GM23338 (cell line): ENCODE data around the gene GRB14. TPM values are rescaled to one million over a fixed set of nuclear protein-coding genes. Genes with fewer than 3 reads are reported as not detected.

Experiments used
- ATAC-seq: fragments of 200-7000 bp; cut with Tn5 transposase; 3 replicates; pipeline ENCODE4 v1.9.1; 2020
- DNase-seq: peaks from one replicate; pipeline ENCODE4 v3.0.0-alpha.2; 2015; ENCODE audit warnings: low spot score
- H2AFZ ChIP-seq: fragments of 200-600 bp; sonication (generic); 2 replicates; pipeline ENCODE4 v1.8.0; 2016; ENCODE audit warnings: antibody characterized with exemption, mild to moderate bottlenecking, moderate library complexity
- H3F3A ChIP-seq: fragments of 200-600 bp; sonication (generic); replicated peaks from 2 replicates; pipeline ENCODE4 v1.8.0; 2017; ENCODE audit warnings: antibody characterized with exemption, mixed run types, low read depth
- H3K27ac ChIP-seq: fragments of 200-600 bp; sonication (generic); 2 replicates; pipeline ENCODE4 v1.6.1; 2016; ENCODE audit warnings: low read depth
- H3K27me3 ChIP-seq: fragments of 200-600 bp; sonication (generic); 2 replicates; pipeline ENCODE4 v1.8.0; 2016; ENCODE audit warnings: mild to moderate bottlenecking, mixed run types, moderate library complexity; ENCODE audit not compliant: insufficient read depth
- H3K36me3 ChIP-seq: fragments of 200-600 bp; sonication (generic); 2 replicates; pipeline ENCODE4 v1.8.0; 2016; ENCODE audit warnings: mild to moderate bottlenecking; ENCODE audit not compliant: insufficient read depth
- H3K4me1 ChIP-seq: fragments of 200-600 bp; sonication (generic); 2 replicates; pipeline ENCODE4 v1.8.0; 2016; ENCODE audit warnings: mild to moderate bottlenecking, moderate library complexity; ENCODE audit not compliant: insufficient read depth
- H3K4me2 ChIP-seq: fragments of 200-600 bp; sonication (generic); 2 replicates; pipeline ENCODE4 v1.7.1; 2017; ENCODE audit warnings: mixed run types
- H3K4me3 ChIP-seq: fragments of 200-600 bp; sonication (generic); 2 replicates; pipeline ENCODE4 v1.6.1; 2016; ENCODE audit warnings: mixed run types
- H3K79me2 ChIP-seq: fragments of 200-600 bp; sonication (generic); replicated peaks from 2 replicates; pipeline ENCODE4 v1.8.0; 2017; ENCODE audit warnings: mild to moderate bottlenecking; ENCODE audit not compliant: insufficient read depth
- H3K9me2 ChIP-seq: fragments of 200-600 bp; sonication (generic); 2 replicates; pipeline ENCODE4 v1.8.0; 2017; ENCODE audit not compliant: insufficient read depth
- H4K20me1 ChIP-seq: fragments of 200-600 bp; sonication (generic); replicated peaks from 2 replicates; pipeline ENCODE4 v1.8.0; 2017; ENCODE audit warnings: mild to moderate bottlenecking; ENCODE audit not compliant: insufficient read depth
- H3K27ac Mint-ChIP-seq: 2 replicates; pipeline ENCODE4 v1.8.0; 2020; ENCODE audit warnings: inconsistent platforms, mild to moderate bottlenecking, moderate library complexity, mixed read lengths
- H3K27me3 Mint-ChIP-seq: 3 replicates; pipeline ENCODE4 v1.8.0; 2022; ENCODE audit warnings: low read depth, mild to moderate bottlenecking, moderate library complexity, mixed read lengths, inconsistent platforms; ENCODE audit not compliant: insufficient read depth, poor library complexity
- H3K36me3 Mint-ChIP-seq: 3 replicates; pipeline ENCODE4 v1.8.0; 2021; ENCODE audit warnings: low read depth, mild to moderate bottlenecking, inconsistent platforms, moderate library complexity, mixed read lengths
- H3K4me1 Mint-ChIP-seq: 3 replicates; pipeline ENCODE4 v1.8.0; 2020; ENCODE audit warnings: mild to moderate bottlenecking, inconsistent platforms, mixed read lengths
- H3K4me3 Mint-ChIP-seq: 3 replicates; pipeline ENCODE4 v1.8.0; 2021; ENCODE audit warnings: moderate library complexity, mild to moderate bottlenecking, inconsistent platforms, mixed read lengths
- H3K9me3 Mint-ChIP-seq: 3 replicates; pipeline ENCODE4 v1.8.0; 2020; ENCODE audit warnings: moderate library complexity, mild to moderate bottlenecking, inconsistent platforms, mixed read lengths
- CREB1 ChIP-seq: fragments of 250-450 bp; sonication (Bioruptor Pico); IDR thresholded peaks from 2 replicates; pipeline ENCODE4 v1.5.0; 2020; ENCODE audit warnings: low read depth, mild to moderate bottlenecking, moderate library complexity
- NANOG ChIP-seq: IDR thresholded peaks from 2 replicates; pipeline ENCODE4 v1.6.1; 2016; ENCODE audit warnings: antibody characterized with exemption, borderline replicate concordance
- POLR2AphosphoS5 ChIP-seq: IDR thresholded peaks from 2 replicates; pipeline ENCODE4 v1.6.1; 2016; ENCODE audit warnings: antibody characterized with exemption, low read depth
- STAT1 ChIP-seq: IDR thresholded peaks from one replicate; pipeline ENCODE4 v1.6.1; 2016; ENCODE audit warnings: antibody characterized with exemption; ENCODE audit not compliant: unreplicated experiment
- ZNF114 ChIP-seq: fragments of 250-450 bp; sonication (Bioruptor Pico); IDR thresholded peaks from 2 replicates; pipeline ENCODE4 v1.5.0; 2020; ENCODE audit warnings: mild to moderate bottlenecking, moderate library complexity
- ZNF331 ChIP-seq: fragments of 250-450 bp; sonication (Bioruptor Pico); IDR thresholded peaks from 2 replicates; pipeline ENCODE4 v1.5.0; 2020; ENCODE audit warnings: low read depth, mild to moderate bottlenecking, moderate library complexity
- polyA plus RNA-seq: library from polyadenylated mRNA; unstranded; fragments of >200 nt; fragmentation: Nextera tagmentation; extraction: Ambion mirVana; gene quantifications from 2 replicates; pipeline ENCODE4 v1.2.1, GENCODE V29; 2016
- total RNA-seq: library from RNA; depleted of rRNA; stranded (reverse); fragments of >200 nt; shearing (Covaris generic); gene quantifications from 2 replicates; pipeline ENCODE4 v1.2.3, GENCODE V29; 2014
- TF ChIP-seq, protein P1 (sequence below): IDR thresholded peaks from one replicate; pipeline ENCODE4 v1.6.1; 2018; ENCODE audit warnings: antibody characterized with exemption; ENCODE audit not compliant: unreplicated experiment
- TF ChIP-seq, protein P2 (sequence below), 2 experiments: fragments of 200-600 bp in 1 of 2; sonication (generic) in 1 of 2; conservative IDR thresholded peaks; 2 replicates each; pipeline versions ENCODE4 v1.5.1 to v1.6.1; 2016 to 2017; ENCODE audit warnings: antibody characterized with exemption in 2 of 2, low read depth in 2 of 2, mild to moderate bottlenecking in 2 of 2, moderate library complexity in 1 of 2
- TF ChIP-seq, protein P3 (sequence below): IDR thresholded peaks from 2 replicates; pipeline ENCODE4 v1.6.1; 2016; ENCODE audit warnings: antibody characterized with exemption

GRB14 gene
- total and polyA plus RNA-seq, 2 experiments from 2014 or later, result 16.0 to 28.9 TPM

DNA sequence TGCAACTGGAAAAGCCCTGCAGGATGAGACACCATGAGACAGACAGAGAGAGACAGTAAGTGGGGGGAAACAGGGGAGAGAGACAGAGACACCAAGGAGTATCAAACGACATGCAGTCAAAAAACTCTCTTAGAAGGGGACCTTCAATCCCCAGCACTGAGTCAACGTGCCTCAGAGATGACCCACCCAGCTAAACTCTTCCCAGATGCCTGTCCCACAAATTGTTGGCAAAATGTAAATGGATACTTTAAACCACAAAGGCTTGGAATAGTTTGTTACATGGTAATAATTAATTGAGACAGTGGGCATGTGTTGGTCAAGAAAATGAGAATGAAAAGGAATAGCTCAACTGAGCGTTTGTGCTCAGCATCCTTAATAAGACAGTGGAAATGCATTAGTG lies 98.3 kb downstream of the GRB14 start (continued):
- TF ChIP-seq, protein P1, sequence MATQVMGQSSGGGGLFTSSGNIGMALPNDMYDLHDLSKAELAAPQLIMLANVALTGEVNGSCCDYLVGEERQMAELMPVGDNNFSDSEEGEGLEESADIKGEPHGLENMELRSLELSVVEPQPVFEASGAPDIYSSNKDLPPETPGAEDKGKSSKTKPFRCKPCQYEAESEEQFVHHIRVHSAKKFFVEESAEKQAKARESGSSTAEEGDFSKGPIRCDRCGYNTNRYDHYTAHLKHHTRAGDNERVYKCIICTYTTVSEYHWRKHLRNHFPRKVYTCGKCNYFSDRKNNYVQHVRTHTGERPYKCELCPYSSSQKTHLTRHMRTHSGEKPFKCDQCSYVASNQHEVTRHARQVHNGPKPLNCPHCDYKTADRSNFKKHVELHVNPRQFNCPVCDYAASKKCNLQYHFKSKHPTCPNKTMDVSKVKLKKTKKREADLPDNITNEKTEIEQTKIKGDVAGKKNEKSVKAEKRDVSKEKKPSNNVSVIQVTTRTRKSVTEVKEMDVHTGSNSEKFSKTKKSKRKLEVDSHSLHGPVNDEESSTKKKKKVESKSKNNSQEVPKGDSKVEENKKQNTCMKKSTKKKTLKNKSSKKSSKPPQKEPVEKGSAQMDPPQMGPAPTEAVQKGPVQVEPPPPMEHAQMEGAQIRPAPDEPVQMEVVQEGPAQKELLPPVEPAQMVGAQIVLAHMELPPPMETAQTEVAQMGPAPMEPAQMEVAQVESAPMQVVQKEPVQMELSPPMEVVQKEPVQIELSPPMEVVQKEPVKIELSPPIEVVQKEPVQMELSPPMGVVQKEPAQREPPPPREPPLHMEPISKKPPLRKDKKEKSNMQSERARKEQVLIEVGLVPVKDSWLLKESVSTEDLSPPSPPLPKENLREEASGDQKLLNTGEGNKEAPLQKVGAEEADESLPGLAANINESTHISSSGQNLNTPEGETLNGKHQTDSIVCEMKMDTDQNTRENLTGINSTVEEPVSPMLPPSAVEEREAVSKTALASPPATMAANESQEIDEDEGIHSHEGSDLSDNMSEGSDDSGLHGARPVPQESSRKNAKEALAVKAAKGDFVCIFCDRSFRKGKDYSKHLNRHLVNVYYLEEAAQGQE, result no peak
- TF ChIP-seq CREB1 (CRISPR knock-in tag) (no peak), ZNF114 (CRISPR knock-in tag) (no peak), ZNF331 (CRISPR knock-in tag) (no peak)
- TF ChIP-seq, protein P2, sequence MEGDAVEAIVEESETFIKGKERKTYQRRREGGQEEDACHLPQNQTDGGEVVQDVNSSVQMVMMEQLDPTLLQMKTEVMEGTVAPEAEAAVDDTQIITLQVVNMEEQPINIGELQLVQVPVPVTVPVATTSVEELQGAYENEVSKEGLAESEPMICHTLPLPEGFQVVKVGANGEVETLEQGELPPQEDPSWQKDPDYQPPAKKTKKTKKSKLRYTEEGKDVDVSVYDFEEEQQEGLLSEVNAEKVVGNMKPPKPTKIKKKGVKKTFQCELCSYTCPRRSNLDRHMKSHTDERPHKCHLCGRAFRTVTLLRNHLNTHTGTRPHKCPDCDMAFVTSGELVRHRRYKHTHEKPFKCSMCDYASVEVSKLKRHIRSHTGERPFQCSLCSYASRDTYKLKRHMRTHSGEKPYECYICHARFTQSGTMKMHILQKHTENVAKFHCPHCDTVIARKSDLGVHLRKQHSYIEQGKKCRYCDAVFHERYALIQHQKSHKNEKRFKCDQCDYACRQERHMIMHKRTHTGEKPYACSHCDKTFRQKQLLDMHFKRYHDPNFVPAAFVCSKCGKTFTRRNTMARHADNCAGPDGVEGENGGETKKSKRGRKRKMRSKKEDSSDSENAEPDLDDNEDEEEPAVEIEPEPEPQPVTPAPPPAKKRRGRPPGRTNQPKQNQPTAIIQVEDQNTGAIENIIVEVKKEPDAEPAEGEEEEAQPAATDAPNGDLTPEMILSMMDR (conservative IDR thresholded peaks at IDR 0.05; ENCODE audit: low read depth in 2 of 2), result no peak

DNA sequence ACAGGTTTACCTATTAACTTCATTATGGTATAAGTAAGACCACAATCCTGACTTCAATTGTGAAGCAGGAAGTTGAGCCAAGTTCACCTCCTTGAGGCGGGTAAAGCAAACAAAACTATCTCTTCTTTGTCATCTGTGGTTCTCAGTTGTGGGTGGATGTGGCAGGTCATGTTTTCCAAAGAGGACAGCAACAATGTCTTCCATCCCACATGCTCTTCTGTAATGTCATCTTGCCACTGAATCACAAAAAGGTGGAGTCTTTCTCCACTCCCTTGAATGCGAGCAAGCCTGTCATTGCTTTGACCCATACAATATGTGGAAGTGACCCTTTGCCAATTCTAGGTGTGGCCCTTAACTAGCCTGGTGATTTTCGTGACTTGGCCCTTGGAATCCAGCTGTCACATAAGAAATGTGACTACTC lies 98.7 kb downstream of the GRB14 start:
- H3K27ac ChIP-seq, result no peak overlapping the region
- H3K4me3 ChIP-seq, result no peak overlapping the region
- H3F3A ChIP-seq, result no peaks in the 10 kb centered on the region
- H3K27ac Mint-ChIP-seq, result no peak overlapping the region
- peaks cover 40% of the 10 kb centered on the region for H3K36me3 Mint-ChIP-seq
- H4K20me1 ChIP-seq, result no peaks in the 10 kb centered on the region
- no peak for ATAC-seq
- peaks cover 4% of the 10 kb centered on the region; the same call in 1 of the 2 replicates for H3K9me2 ChIP-seq
- H3K27me3 ChIP-seq, result no peaks in the 10 kb centered on the region
- H3K36me3 ChIP-seq, result 0 out of 2 replicates have a peak, but pooled peaks cover 3% of the 10 kb centered on the region
- DNase-seq, result no peak
- no peak overlapping the region for H2AFZ ChIP-seq
- no peak overlapping the region for H3K4me3 Mint-ChIP-seq
- peaks cover 26% of the 10 kb centered on the region for H3K9me3 Mint-ChIP-seq
- no peaks in the 10 kb centered on the region for H3K27me3 Mint-ChIP-seq
- no peaks in the 10 kb centered on the region for H3K4me1 ChIP-seq
- no peak overlapping the region for H3K4me2 ChIP-seq
- no peaks in the 10 kb centered on the region for H3K4me1 Mint-ChIP-seq
- H3K79me2 ChIP-seq, result no peaks in the 10 kb centered on the region
- TF ChIP-seq, protein P1, result no peak
- TF ChIP-seq STAT1, result no peak
- TF ChIP-seq, protein P3, sequence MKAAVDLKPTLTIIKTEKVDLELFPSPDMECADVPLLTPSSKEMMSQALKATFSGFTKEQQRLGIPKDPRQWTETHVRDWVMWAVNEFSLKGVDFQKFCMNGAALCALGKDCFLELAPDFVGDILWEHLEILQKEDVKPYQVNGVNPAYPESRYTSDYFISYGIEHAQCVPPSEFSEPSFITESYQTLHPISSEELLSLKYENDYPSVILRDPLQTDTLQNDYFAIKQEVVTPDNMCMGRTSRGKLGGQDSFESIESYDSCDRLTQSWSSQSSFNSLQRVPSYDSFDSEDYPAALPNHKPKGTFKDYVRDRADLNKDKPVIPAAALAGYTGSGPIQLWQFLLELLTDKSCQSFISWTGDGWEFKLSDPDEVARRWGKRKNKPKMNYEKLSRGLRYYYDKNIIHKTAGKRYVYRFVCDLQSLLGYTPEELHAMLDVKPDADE, result no peak
- TF ChIP-seq NANOG, result no peak
- TF ChIP-seq POLR2AphosphoS5, result no peak
